ENCODE results near the gene CLIC3.

DNA sequence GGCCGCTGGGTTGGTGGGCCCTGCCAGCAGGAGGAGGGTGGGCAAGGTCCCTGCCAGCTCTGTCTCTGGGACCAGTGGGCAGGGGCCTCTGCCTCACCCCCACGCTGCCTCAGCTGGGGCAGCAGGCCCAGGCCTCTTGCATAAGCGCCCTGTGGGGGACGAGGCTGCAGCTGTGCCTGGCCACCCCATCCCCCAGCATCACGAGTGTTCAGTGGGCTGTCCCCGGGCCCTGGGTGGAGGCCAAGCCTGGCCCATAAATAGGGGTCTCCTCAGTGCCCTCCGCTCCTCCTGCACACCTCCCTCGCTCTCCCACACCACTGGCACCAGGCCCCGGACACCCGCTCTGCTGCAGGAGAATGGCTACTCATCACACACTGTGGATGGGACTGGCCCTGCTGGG is 19.1 kb downstream of the CLIC3 start, which contains the start of gene PTGDS:
- TF ChIP-seq, protein P1, sequence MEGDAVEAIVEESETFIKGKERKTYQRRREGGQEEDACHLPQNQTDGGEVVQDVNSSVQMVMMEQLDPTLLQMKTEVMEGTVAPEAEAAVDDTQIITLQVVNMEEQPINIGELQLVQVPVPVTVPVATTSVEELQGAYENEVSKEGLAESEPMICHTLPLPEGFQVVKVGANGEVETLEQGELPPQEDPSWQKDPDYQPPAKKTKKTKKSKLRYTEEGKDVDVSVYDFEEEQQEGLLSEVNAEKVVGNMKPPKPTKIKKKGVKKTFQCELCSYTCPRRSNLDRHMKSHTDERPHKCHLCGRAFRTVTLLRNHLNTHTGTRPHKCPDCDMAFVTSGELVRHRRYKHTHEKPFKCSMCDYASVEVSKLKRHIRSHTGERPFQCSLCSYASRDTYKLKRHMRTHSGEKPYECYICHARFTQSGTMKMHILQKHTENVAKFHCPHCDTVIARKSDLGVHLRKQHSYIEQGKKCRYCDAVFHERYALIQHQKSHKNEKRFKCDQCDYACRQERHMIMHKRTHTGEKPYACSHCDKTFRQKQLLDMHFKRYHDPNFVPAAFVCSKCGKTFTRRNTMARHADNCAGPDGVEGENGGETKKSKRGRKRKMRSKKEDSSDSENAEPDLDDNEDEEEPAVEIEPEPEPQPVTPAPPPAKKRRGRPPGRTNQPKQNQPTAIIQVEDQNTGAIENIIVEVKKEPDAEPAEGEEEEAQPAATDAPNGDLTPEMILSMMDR (IDR thresholded peaks at IDR 0.05 in 4 of 5, conservative IDR thresholded peaks at IDR 0.05 in 1 of 5), result no peak
- no peak for TF ChIP-seq POLR2A (IDR thresholded peaks at IDR 0.05)
